NCI-H2107 (cell line): ENCODE measurements around the gene HES5.
"Not testable (repeated sequence)": the region's sequence is repeated elsewhere in the genome, so short reads cannot be mapped to it uniquely, and the experiment has no call there.

ENCODE experiments used
- DNase-seq: peaks from one replicate; lab custom pipeline; 2025; lab: John Stamatoyannopoulos, UW

Gene HES5

DNA sequence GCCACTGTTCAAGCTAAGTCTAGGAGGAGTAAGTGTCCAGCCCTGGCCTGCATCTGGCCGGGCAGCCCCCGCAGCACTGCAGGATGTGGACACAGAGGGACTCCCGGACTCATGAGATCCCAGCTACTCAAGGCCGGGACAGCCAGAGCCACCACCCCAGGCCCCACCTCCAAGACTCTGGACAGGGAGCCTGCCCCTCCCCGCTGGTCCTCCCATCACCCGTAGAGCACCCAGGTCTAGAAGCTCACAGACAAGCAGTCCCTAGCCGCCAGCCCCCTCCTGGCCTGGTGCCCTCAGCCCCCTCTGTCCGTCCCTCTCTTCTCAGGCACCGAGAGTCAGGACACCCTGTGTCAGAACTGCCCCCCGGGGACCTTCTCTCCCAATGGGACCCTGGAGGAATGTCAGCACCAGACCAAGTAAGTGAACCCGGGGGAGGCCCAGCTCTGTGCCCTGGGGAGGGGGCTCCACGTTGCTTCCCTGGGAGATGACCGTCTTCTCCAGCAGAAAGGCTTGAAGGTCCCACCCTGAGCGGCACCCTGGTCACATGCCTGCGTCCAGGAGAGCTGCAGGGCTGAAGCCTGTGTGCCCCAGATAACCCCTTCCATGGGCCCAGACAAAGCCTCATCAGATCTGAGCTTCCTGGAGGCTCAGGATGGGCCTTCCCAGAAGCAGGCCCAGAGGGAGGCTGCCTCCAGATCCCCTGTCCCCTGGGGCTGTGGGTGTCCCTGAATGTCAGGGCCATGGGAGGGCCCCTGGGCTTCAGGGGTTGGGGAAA, 30.4 kb upstream of the HES5 start:
- no peak for DNase-seq

DNA sequence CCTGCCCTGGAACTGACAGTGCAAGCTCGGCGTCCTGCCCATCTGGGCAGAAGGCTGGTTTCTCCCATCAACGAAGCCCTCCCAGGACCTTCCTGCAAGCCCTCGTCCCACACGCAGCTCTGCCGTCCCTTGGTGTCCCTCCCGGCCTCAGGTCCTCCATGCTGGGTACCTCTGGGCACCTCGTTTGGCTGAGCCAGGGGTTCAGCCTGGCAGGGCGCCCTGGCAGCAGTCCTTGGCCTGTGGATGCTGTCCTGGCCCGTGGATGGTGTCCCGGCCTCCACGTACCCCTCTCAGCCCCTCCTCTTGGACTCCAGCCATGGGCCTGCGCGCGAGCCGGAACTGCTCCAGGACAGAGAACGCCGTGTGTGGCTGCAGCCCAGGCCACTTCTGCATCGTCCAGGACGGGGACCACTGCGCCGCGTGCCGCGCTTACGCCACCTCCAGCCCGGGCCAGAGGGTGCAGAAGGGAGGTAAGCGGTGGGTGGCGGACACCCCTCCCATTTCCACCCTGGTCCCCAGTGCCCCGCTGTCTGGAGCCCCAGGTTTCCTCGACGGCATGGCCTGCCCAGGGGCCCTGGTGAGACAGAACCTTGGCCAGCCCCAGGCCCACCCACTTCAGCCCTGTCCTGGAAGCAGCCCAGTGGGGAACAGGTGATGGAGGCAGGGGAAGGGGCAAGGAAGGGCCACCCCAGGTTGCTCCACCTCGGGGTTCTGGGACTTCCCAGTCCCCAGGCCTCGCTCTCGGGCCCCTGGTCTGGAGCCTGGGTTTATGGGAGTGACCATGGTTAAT, 29.6 kb upstream of the HES5 start:
- no peak for DNase-seq

DNA sequence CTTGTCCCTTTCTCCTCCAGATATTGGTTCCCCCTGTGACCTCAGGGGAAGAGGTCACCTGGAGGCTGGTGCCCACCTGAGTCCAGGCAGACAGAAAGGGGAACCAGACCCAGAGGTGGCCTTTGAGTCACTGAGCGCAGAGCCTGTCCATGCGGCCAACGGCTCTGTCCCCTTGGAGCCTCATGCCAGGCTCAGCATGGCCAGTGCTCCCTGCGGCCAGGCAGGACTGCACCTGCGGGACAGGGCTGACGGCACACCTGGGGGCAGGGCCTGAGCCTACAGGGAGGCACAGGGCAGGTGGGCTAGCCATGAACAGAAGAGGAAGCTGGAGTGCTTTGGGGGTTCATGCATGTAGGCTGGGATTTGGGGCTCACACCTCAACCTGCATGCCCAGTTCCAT, 28.8 kb upstream of the HES5 start:
- DNase-seq, result no peak

DNA sequence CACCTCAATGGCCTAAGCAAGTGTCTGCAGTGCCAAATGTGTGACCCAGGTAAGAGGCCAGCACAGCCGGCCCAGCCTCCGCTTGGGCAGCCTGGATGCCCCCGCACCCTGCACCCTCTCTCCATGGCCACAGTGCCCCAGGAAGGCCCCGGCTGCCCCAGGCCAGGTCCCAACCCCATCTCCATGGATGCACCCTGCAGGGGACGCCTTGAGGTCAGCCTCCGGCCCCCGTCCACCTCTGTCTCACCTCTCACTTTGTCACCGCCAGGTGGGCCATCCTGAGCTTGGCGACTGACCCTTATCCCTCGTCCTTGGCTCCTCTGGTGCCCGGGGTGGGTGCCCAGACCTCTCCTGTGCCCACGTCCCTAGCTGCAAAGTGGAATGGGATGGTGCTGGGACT, 28.4 kb upstream of the HES5 start:
- DNase-seq, result no peak

DNA sequence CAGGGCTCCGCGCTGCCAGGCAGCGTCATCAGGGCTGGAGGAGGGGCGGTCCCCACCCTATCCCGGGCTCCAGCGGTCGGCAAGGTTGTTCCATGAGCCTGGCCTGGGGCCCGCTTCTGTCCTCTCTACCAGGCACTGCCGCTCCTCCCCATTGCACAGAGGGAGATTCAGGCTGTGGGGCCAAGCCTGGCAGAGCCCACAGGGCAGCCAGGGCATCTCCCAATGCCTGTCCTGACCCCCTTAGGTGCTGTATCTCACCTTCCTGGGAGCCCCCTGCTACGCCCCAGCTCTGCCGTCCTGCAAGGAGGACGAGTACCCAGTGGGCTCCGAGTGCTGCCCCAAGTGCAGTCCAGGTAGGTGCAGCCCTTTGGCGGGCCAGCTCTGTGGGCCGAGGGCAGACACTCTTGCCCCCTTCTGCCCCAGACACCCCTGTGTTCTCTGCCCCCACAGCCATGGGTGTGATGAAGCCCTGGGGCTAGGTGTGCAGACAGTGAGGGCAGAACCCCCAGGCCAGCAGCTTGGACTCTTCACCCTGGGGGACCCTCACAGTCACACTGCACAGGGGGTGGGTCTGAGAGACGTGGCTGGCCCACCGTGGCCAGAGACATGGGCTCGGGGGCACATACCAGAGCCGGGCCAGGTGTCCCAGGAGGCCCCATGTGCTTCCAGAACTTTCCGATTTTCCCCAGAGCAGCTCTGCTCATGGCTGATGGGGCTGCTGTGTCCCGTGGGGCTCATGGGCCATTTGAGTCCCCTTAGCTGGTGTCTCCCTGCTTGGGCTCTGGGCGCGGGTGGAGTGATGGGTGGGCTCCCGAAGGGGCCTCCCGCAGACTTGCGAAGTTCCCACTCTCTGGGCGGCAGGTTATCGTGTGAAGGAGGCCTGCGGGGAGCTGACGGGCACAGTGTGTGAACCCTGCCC, 27.7 kb upstream of the HES5 start:
- DNase-seq, result no peak

DNA sequence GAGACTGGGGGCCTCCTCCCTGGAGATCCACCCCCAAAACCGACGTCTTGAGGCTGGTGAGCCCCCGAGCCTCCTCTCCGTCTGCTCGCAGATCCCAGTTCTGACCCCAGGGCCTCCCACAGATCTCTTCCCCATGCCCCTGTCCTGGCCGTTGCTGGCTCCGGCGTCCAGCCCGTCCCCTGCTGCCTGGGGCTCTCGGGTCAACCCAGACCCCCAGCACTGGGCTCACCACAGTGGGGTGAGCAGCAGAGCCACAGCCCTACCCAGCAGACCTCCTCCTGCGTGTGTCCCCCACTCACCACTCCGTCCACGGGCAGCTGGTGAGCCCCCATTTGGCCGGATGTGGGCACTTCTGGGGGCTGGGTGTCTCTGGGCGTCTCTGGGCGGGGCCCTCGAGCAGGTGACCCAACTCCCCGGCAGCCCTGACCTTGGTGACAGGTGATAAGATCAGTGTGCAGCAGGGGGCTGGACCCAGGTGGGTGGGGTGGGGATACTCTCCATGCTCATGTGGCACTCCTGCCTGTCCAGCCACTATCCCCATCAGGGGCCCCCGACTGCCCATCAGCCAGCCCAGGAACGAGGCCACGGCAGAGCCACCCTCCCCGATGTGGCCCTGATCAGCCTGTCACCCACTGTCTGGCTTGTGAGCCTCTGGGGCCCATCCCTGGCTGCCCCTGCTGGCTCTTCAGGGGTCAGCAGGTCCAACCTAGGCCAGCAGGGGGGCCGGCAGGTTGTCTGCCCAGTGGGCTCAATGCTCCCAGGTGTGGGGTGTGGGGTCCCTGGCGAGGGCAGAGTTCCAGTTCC, 26.8 kb upstream of the HES5 start:
- DNase-seq, result no peak

DNA sequence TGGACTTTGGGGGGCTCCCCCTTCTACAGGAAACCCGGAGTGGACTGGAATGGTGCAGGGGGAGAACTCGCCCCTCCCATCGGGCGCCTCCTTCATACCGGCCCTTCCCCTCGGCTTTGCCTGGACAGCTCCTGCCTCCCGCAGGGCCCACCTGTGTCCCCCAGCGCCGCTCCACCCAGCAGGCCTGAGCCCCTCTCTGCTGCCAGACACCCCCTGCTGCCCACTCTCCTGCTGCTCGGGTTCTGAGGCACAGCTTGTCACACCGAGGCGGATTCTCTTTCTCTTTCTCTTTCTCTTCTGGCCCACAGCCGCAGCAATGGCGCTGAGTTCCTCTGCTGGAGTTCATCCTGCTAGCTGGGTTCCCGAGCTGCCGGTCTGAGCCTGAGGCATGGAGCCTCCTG, 26.2 kb upstream of the HES5 start, which contains the start of gene TNFRSF14:
Gene TNFRSF14 (plus strand): TSS at position 95 of the 401 bp plus-strand sequence. CDS start 294 bp downstream, at position 389.
- no peak for DNase-seq

DNA sequence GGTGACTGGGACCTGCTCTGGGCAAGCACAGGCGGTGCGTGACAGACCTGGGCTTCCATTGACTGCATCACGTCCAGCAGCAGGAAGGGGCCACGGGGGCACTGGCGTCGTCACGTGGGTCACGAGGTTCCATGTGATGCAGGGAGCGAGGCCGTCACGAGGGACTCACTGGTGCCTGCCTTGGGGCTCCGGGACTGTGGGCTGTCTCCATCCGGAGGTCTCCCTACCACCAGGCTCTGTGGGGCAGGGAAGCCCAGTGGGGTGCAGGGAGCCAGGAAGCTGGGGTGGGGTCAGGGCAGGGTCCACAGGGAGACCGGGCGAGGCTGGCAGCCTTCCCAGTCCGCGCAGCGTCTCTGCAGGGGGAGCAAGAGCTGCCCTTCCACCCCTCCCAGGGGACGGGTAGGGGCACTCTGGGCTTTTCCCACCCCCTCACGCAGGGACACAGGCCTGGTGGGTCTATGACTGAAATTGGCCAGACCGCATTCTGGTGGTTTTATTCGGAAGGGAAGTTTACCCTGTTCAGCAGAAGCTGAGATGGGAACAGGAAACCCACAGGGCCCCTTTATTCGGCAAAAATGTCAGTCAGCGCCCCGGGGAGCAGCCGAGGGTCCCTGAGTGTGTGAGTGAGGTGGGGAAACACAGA, 25.7 kb upstream of the HES5 start:
- DNase-seq, result no peak

DNA sequence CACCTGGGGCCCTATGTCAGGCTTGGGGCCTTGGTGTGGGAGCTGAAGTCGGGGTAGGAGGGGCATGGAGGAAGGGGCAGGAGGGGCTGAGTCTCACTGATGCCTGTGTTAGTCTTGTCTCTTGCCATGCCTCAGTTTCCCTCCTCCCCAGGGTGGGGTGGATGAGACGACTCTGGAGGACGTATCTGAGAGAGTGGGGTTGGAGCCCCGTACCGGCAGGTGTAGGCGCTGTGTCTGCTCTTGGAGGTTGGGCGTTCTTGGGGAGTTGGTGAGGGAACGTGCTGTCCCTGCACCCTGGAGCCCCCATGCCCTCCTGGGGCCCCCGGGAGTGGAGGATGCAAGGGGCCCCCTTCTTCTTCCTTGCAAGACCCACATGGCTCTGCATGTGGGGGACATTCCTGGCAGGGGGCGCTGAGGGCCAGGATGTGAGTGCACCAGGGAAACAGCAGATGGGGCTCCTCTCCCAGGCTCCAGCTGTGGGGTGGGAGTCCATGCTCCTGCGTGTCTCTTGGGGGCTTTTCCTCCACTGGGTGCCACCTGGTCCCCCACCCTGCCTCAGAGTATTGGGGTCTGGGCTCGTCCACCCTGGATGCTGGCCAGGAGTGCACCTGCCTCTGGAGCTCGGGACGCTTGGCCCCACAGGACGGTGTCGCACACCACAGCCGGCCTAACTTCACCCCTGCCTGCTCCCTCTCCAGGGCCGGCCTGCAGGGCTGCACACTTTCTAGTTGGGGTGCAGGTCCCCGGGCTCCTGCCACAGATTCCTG, 24.7 kb upstream of the HES5 start:
- DNase-seq, result no peak

DNA sequence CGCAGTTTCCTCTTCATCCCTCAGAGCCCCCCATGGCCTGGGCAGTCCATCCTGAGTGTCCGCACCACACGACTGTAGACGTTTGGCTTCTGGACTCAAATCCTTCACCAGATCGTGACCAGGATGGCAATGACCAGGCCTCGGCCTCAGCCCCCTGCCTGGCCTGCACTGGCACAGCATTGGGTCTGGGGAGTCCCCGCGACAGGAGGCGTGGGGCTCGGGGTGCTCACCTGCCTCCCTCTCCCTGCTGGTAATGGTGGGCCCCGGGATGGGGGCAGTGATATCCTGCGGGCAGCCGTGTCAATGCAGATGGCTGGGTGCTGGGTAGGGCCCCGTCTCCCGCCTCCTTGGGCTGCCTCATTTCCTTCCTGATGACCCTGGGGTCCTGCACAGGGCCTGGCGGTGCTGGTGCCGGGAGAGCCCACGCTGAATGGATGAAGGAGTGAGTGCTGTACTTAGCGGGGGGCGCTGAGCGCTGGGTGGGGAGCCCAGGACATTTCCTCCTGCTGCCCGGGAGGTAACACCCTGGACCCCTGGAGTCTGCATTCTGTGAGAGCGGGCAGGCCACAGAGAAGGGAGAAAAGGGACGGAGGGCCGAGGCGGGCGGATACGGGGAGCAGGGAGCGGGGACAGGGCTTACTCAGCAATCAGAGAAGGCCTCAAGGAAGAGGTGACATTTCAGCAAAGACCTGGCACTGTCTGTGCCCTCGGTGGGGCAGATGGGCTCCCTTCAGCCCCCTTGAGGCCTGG, 24.0 kb upstream of the HES5 start:
- DNase-seq, result no peak

DNA sequence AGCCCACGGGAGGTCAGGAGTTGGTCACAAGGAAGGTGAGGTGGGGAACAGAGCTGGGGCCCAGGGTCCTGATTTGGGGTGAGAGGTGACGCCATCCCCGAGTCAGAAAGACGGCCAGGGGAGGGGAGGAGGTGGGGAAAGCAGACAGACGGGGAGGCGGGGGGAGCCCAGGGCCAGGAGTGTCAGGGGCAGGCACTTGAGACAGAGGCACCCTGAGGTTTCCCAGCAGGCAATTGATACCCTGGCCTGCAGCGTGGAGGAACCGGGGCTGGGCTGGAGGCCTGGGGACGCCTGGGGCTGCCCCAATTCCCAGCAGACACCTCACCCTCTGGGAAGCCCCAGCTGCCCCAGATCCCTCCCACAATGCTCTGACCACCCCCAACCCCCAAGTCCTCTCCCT, 23.0 kb upstream of the HES5 start:
- DNase-seq, result not testable (repeated sequence)

DNA sequence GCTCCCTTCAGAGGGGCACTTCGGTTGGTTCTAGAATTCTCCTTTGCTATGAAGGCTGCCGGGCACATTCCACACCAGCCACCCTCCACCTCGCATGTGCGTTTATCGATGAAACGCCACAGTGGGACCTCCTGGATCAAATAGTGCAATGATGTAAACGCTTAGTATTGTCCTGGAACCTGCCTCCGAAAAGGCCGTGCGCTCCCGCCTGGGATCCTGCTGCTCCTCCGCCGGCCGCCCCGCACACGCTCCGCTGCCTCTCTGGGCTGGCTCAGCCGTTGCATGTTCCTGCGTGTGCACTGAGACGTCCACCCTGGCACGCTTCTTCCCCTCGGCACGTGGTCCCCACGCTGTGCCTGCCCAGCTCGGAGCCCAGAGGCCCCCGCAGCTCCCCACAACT, 22.1 kb upstream of the HES5 start:
- no peak for DNase-seq

DNA sequence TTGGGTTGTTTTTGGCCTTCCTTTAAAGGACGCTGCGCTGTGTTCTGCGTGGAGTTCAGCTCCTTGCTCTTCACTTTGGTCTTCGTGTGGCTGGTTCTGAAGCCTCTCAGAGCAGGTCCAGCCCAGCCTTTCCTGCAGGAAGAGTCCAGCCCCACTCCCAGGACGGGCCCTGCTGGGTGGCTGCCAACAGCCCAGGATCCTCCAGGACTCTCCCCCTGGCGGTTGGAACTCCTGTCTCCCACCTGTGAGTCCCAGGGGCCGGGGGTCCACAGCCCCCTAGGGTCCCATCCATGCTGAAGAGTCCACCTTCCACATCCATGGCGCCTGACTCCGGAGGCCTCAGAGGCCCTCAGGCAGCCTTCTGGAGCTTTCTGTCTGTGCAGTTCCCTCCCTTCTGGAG, 21.5 kb upstream of the HES5 start:
- DNase-seq, result not testable (repeated sequence)

DNA sequence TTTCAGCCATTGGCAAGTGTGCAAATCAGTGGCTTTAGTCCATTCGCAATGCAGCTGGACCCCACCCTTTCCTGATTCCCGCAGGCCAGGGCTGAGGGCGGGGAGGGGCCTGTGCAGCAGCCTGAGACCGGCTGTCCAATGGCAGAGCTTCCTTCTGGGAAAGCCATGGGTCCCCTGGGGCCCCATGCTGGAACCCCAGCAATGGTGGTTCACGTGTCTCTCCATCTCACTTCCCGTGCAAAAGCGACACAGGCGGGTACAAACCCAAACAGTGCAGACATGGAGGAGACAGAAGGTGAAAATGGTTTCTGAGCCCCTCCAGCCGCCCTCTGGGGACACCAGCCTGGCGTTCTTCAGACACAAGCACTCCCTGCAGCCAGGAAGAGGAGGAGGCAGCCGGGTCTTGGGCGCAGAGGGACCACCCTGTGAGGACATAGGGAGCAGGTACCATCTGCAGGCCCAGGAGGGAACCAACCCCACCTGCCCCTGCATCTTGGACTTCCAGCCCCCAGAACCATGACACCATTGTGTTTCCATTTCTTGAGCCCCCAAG, 20.3 kb upstream of the HES5 start:
- not testable (repeated sequence) for DNase-seq

DNA sequence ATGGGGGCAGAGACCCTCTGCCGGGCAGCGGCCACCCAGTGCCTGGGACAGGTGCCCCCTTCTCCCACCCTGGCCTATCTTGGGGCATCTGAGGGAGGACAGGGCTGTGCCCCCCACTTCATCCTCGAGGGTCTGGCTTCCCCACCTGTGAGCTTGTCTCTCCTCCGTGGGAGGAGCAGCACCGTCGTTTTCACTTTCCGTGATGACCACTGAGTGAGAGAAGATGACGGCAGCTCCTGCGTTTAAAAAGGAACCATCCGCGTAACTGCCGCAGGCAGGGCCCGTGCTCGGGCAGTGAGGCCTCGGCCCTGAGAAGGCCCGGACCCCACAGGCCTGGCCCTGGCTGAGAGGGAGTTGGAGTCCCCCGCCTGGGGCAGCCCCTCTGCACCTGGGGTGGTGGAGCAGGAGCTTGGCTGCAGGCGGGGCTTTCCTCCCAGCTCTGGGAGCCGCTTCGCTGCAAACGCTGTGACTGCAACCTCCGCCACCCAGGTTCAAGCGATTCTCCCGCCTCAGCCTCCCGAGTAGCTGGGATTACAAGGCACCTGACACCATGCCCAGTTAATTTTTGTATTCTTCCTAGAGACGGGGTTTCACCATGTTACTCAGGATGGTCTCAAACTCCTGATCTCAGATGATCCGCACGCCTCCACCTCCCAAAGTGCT, 19.4 kb upstream of the HES5 start:
- DNase-seq, result not testable (repeated sequence)

DNA sequence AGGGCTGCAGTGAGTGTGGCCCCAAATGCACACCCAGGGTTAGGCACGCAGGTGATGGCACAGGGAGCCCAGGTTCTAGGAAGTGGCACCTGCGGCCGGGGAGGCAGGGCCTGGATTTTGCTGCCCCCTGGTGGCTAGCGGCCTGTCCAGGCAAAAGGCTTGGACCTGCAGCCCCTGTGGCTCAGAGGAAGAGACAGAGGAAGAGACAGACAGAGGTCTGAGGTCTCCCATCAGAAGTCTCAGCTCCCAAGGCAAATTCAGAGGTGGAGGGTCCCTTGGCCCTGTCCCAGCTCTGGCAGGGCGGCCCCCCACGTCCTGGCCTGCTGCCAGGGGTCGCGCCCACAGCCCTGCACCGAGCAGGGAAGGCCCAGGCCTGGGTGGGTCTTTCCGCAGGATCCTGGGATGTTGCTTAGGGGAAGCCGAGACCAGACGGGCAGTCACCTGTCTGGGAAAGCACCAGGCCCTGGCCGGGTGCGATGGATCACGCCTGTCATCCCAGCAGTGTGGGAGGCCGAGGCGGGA, 18.1 kb upstream of the HES5 start:
- no peak for DNase-seq

DNA sequence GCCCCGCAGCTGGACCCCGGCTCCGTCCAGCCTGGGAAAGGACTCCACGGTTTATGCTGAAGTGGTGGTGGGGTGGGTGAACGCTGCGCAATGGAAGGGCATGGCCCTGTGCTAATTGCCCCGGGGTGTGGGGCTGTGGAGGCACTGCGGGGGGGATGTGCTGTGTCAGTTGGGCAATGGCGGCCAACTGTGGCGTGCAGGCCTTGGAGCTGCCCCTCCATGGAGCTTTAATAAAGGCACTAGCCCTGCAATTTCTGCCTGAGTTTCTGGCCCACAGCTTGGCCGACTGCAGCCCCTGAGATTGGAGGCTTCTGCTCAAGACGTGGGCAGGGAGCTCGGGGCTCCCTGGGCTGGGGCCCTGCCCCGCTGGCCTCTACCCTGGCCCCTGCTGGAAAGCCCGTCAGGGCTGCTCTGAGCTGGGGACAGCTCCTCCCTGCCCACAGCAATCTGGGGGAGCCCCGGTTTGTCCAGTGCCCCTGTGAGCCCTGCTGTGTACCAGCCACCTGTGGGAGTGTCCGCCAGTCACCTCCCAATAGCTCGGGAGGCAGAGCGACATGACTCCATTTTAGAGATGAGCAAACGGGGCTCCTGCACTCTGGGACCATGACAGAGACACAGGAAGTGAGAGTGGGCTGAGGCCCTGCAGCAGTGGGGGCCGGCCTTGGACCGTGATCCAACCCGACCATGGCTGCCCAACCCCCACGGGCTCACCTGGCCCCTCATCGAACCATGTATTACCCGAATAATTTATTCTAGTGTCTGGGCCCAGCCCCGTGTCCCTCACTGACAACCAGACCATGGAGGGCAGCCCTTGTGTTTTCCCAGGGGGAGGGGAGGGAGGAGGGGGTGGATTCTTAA, 17.4 kb upstream of the HES5 start:
- DNase-seq, result no peak
